ENCODE measurements around the gene ZBTB7C. TPM values are rescaled to one million over a fixed set of nuclear protein-coding genes. Genes with fewer than 3 reads are reported as not detected.
"Not testable (repeated sequence)": the region's sequence is repeated elsewhere in the genome, so short reads cannot be mapped to it uniquely, and the experiment has no call there.

Gene ZBTB7C
- total RNA-seq, 4 donors from 2014 or later: 38.2 to 92.3 (median 52.4) TPM

DNA sequence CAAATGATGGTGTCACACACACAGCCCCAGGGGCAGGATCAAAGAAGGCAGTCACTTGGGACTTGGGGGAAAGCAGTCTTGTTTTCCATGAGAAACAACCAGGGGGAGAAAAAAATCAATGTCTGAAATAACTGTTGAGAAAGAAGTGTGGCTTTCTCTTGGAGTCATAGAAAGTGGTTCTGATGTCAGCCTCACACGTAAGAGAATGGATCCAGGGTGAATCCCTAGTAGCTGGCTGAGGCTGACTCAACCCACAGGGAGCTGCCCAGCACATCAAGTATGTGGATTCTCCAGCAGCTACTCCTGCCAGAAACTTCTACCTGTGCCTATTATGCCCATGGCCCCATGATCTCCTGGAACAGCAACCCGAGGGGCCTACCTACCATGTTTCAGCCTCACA lies 33.6 kb upstream of the ZBTB7C start:
- Histone ChIP-seq H3K27me3 (no peaks in the 10 kb centered on the region), H3K4me1 (peaks cover 10 to 52% (median 31%) of the 10 kb centered on the region in 3 donors), H3K27ac (peak overlapping the region in 1 of 4 donors; percentile 37), H3K36me3 (no peaks in the 10 kb centered on the region), H3K9me3 (no peaks in the 10 kb centered on the region), H3K4me3 (no peak overlapping the region)
- 63 to 65% methylated on average over 1 to 2 of the region's 2 CpGs for WGBS, 2 donors
- no peak for DNase-seq
- TF ChIP-seq POLR2A (IDR thresholded peaks at IDR 0.05): no peak
- no peak for TF ChIP-seq CTCF (IDR thresholded peaks at IDR 0.05)
- intact Hi-C loops (cut with DNase I): loop anchor here (10.0 kb wide), 1 partner anchor 408 kb away; no protein-coding TSS in a partner anchor

GRCh38 chr18:48441405-48441881 lies 32.3 kb upstream of the ZBTB7C start:
- intact Hi-C loops (cut with DNase I): loop anchor here (10.0 kb wide), 1 partner anchor 407 kb away; no protein-coding TSS in a partner anchor
- H3K36me3 ChIP-seq: no peaks in the 10 kb centered on the region
- no peaks in the 10 kb centered on the region for H3K27me3 ChIP-seq
- TF ChIP-seq POLR2A (IDR thresholded peaks at IDR 0.05) (no peak), CTCF (IDR thresholded peaks at IDR 0.05) (no peak)
- WGBS, 2 donors: 5% methylated on average over 13 of the region's 16 CpGs; no CpG with 5 or more reads in 1 of the 2 donors
- DNase-seq: no peak
- H3K27ac ChIP-seq: peak overlapping the region in 2 of 4 donors; percentile 63 to 83
- H3K9me3 ChIP-seq: no peaks in the 10 kb centered on the region
- peaks cover 6 to 58% (median 30%) of the 10 kb centered on the region in 3 donors for H3K4me1 ChIP-seq
- peak overlapping the region in 2 of 4 donors; percentile 13 to 37 for H3K4me3 ChIP-seq

DNA sequence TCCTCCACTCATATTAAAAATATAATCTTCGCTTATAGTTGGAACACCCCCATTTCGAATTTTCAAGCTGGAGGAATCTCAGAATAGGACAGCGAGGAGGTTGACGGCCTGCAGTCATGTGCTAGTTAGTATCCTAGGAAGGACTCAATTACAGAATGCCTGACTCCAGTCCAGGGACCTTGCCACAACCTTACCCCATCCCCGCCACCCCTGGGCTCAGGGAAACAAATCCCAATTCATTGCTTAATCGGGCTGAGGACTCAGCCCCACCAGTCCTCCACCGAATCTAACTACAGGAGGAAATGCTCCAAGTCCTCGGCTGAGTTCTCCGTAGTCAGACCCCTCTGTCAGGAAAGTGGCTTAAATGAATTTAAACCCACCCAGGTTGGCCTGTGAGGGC lies 31.7 kb upstream of the ZBTB7C start:
- Histone ChIP-seq H3K9me3 (no peaks in the 10 kb centered on the region), H3K27me3 (no peaks in the 10 kb centered on the region), H3K36me3 (no peaks in the 10 kb centered on the region), H3K4me3 (peak overlapping the region in 1 of 4 donors; percentile 37), H3K27ac (peak overlapping the region in 2 of 4 donors; percentile 63 to 83), H3K4me1 (peaks cover 4 to 54% (median 26%) of the 10 kb centered on the region in 3 donors)
- no peak for TF ChIP-seq CTCF (IDR thresholded peaks at IDR 0.05)
- TF ChIP-seq POLR2A (IDR thresholded peaks at IDR 0.05): no peak
- no peak for DNase-seq
- intact Hi-C loops (cut with DNase I): loop anchor here (10.0 kb wide), 1 partner anchor 406 kb away; no protein-coding TSS in a partner anchor
- WGBS, 2 donors: 75 to 79% methylated on average over 9 of the region's 9 CpGs

DNA sequence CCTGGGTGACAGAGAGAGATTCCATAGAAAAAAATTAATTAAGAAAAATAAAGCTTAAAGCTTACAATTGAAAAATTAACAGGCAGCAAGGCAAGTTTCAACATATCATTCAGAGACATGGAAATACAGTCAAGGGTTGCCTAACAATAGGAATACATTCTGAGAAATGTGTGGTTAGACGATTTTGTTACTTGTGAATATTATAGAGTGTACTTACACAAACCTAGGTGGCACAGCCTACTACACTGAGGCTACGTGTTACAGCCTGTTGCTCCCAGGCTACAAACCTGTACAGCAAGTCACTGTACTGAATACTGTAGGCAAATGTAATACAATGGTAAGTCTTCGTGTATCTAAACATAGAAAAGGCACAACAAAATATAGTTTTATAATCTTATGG lies 27.7 kb upstream of the ZBTB7C start:
- intact Hi-C loops (cut with DNase I): no loop called here
- Histone ChIP-seq H3K4me1 (peaks cover 2 to 31% (median 16%) of the 10 kb centered on the region in 3 donors), H3K27me3 (no peaks in the 10 kb centered on the region), H3K9me3 (no peaks in the 10 kb centered on the region), H3K36me3 (no peaks in the 10 kb centered on the region), H3K27ac (peak overlapping the region in 3 of 4 donors; percentile 53 to 62 (median 57)), H3K4me3 (no peak overlapping the region)
- no peak for TF ChIP-seq POLR2A (IDR thresholded peaks at IDR 0.05)
- no peak for TF ChIP-seq CTCF (IDR thresholded peaks at IDR 0.05)
- no peak for DNase-seq
- WGBS, 2 donors: 23 to 33% methylated on average over 3 of the region's 3 CpGs

DNA sequence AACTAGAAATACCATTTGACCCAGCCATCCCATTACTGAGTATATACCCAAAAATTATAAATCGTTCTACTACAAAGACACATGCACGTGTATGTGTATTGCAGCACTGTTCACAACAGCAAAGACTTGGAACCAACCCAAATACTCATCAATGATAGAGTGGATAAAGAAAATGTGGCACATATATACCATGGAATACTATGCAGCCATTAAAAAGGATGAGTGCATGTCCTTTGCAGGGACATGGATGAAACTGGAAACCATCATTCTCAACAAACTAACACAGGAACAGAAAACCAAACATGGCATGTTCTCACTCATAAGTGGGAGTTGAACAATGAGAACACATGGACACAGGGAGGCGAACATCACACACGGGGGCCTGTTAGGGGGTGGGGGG lies 25.2 kb upstream of the ZBTB7C start:
- H3K27me3 ChIP-seq, DNase-seq: not testable (repeated sequence)
- H3K4me1 ChIP-seq: peaks cover 0 to 30% (median 9%) of the 10 kb centered on the region in 3 donors

More for the DNA sequence above, 25.2 kb upstream of the ZBTB7C start:
- H3K27ac ChIP-seq; H3K4me3 ChIP-seq; H3K9me3 ChIP-seq; H3K36me3 ChIP-seq; intact Hi-C loops (cut with DNase I): not testable (repeated sequence)
- WGBS, 2 donors: 82 to 95% methylated on average over 4 of the region's 4 CpGs

Measured in esophagus squamous epithelium (tissue), 5 donors.